GM21825 (cell line): ENCODE measurements around the gene HLF.
"Not testable (repeated sequence)": the region's sequence is repeated elsewhere in the genome, so short reads cannot be mapped to it uniquely, and the experiment has no call there.

Experiments used
- ATAC-seq: cut with Tn5 transposase; IDR thresholded peaks from one replicate; pipeline ENCODE4 v1.9.1; 2021; ENCODE audit warnings: mild to moderate bottlenecking, moderate library complexity; ENCODE audit not compliant: unreplicated experiment

HLF gene

DNA sequence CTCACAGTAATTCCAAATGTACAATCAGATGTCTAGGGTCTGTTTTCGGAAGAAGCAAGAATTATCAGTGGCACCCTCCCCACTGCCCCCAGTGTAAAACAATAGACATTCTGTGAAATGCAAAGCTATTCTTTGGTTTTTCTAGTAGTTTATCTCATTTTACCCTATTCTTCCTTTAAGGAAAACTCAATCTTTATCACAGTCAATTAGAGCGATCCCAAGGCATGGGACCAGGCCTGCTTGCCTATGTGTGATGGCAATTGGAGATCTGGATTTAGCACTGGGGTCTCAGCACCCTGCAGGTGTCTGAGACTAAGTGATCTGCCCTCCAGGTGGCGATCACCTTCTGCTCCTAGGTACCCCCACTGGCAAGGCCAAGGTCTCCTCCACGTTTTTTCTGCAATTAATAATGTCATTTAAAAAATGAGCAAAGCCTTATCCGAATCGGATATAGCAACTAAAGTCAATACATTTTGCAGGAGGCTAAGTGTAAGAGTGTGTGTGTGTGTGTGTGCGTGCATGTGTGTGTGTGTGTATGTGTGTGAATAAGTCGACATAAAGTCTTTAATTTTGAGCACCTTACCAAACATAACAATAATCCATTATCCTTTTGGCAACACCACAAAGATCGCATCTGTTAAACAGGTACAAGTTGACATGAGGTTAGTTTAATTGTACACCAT is 59.7 kb downstream of the HLF start:
- ATAC-seq, result no peak

DNA sequence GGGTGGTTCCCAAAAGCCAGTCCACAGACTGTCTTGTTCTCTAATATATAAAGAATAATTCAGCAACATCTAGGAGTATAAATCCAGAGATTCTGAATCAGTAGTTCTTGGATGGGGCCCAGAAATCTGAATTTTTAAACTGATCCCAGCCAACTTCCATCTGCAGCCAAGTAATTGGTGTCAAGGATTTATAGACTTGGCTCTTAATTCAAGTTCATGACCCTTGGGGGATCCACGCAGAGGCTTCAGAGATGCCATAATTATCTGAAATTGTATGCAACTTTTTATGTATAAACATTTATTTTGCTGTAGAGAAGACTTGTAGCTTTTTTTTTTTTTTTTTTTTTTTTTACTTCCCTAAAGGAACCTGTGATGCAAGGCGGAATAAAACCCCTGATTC is 60.6 kb downstream of the HLF start:
- ATAC-seq, result no peak

DNA sequence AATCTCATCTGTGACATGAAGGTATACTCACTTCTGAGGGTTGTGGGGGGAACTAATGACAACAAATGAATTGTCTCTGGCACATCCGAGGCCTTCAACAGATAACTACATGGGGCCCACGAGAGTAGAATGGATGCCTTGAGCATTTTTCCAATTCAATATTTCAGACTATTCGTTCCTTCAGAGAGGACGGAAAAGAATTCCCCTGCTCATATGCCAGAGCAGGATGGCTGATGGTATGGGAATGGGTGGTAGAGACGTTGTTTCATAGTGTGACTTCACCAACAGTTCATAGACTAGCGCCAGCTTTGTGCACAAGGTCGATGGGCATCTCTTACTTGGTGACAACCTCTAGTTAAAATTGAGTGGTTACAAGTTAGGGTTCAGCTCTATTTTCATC is 61.3 kb downstream of the HLF start:
- no peak for ATAC-seq

DNA sequence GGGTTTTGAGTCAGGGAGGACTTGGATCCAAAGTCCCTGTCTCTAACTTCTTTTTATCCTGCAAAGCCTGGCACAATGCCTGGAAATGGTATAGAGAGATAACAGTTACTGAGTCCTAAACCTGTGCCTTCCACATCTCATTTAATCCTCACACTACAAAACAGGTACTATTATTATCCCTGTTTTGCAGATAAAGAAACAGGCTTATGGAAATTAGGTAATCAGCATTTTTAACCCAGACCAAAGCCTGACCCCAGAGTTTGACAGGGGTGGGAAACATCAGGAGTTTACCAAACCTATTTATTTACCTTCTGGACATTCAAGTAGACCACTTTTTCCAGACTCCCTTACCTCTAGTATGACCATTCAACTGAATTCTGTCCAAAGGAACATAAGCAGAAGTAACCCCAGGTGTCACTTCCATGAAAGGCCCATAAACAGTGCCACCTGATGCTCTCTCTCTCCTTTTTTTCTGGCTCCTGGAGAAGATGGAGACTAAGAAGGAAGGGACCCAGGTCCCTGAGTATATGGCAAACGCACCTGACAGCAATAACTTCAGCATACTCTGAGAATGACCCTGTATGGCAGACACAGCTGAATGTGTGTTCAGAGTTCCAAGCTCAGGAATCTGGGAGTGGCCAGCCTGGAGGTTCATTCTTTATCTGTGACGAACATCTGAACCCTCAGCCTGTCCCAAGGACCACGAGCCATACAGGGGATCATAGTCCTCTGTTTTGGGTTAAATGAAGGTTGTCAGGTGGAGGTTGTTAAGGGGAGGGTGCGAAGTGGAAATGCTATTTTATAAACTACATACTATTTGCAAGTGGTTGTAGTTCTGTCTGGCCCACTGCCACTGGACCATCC is 62.7 kb downstream of the HLF start:
- ATAC-seq, result no peak

DNA sequence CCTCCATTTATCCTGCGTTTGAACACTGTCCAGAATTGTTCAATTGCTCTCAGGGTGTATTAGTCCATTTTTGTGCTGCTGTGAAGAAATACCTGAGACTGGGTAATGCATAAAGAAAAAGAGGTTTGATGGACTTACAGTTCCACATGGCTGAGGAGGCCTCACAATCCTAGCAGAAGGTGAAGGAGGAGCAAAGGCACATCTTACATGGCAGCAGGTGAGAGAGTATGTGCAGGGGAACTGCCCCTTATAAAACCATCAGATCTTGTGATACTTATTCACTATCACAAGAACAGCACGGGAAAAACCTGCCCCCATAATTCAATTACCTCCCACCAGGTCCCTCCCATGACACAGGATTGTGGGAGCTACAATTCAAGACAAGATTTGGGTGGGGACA is 63.8 kb downstream of the HLF start:
- ATAC-seq, result not testable (repeated sequence)

DNA sequence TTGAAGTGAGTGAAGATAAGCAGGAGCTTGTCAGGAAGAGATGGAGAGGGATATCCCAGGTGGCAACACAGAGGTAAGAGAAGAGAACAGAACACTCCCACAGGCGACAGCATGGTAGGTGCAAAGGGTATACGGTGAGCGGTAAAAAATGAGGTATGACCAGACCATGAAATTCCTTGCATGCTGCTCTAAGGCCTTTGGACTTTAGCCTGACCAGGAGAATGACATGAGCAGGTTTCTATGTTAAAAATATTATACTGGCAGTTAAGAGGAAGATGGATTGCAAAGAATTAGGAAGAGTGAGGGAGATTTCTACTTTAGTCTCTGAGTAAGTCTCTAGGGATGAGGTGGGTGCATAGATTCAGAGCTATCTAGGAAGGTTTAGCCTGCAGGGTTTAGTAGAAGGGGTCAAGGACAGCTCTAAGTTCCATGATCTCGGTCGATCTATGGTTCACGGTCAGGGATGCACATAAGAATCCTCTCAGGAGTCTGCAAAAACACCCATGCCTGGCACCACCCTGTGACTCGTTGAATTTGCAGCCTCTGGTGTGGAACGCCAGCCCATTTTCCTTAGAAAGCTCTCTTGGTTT is 65.7 kb downstream of the HLF start:
- ATAC-seq, result no peak

DNA sequence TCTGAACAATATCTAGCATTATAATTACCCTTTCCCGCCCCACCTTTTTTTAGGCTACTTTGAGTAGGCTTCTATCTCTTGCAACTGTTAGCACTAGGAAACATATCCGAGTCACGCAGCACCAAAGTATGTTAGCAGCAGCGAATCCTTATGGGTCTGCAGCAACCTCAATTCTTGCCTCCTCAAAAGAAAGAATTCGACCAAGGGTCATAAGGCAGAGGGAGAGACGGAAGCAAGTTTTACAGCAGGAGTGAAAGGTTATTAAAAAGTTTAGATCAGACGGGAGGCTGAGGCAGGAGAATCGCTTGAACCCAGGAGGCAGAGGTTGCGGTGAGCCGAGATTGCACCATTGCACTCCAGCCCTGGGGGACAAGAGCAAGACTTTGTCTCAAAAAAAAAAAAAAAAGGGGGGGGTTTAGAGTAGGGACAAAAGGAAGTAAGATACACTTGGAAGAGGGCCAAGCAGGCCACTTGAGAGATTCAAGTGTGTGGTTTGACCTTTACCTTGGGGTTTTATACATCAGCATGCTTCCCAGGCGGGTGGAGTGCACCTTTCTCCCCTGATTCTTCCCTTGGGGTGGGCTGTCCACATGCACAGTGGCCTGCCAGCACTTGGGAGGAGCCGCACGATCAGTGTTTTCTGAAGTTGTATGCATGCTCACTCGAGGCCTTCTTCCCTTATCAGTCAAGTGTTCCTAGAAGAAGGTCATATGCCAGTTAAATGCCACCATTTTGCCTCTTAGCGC is 67.7 kb downstream of the HLF start:
- no peak for ATAC-seq

DNA sequence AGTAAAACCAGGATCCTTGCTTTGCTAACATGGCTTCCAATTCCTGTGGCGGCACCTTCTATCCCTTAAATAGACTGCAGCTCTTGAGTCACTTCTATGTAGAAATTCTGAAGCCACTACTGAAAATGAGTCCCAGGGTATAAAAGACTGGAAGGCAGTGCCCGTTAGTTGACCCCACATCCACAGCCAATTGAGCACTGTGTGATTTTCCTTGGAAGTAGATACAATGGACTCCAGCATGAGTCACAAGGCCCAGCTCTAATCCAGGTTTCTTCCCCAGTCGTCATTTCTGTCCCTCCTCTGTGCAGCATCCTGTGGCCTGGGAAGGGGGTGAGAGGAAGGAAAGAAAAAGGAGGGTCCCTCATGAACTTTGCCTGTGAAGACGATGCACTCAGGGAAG is 69.5 kb downstream of the HLF start:
- ATAC-seq, result no peak

DNA sequence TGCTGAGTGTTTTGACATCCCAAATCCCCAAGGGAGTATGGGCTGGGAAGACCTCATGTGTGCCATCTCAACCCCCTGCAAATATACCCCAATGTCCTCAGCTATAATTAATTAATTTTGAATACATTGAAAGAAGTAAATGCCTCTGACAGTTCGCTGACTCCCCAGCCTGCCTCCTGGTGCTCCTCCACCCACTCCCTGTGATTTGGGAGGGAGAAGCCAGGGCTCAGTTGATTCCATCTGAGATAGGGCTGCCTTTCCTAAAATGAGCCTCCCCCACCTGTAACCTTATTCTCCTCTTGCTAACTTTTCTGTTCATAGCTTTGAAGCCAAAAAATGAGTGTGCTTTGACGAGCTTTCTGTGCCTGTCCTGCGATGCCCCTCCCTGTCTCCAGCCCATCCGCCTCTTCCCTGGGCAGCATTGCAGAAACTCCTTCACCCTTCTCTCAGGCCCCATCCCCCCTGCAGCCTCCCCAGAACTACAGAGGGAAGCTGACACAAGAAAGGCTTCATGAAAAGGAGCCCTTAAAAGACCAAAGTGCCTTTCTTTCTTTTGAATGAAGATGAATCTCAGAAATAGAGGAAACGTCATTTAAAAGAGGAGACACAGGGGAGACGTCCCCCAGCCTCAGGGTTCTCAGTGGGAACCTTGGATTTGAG is 70.3 kb downstream of the HLF start:
- no peak for ATAC-seq

DNA sequence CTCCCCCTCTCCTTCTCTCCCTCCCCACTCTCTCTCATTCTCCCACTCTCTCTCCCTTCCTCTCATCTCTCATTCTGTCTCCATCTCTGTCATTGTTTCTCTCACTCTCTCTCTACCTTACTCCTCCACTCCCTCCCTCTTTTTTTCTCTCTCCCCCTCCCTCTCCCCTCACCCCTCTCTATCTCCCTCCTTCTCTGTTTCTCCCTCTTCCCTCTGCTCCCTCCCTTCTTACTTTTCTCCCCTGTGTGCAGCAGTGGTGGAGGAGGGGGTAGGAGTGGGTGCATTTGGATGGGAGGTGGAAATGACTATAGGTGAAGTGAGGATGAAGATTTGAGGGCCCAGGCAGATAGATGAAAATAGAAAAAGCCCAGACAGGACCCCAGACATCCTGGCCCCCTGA is 70.9 kb downstream of the HLF start:
- ATAC-seq, result no peak

DNA sequence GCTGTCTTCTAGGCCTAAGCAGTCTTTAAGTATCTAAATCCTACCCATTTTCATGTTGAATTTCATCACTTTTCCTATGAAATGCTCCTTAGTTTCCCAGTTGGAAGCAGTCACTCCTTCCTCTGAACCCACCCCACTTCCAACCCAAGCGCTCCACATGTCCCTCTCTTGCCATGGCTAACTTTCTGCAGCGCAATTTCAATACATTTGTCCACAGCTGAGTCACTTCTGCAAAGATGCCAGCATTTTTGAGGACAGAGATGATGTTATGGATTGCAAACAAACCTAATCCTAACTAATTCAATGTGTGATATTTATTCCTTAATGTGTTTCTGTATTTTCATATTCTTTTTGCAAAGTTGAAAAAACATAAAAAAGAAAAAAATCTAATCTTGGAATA is 71.7 kb downstream of the HLF start:
- ATAC-seq, result no peak

DNA sequence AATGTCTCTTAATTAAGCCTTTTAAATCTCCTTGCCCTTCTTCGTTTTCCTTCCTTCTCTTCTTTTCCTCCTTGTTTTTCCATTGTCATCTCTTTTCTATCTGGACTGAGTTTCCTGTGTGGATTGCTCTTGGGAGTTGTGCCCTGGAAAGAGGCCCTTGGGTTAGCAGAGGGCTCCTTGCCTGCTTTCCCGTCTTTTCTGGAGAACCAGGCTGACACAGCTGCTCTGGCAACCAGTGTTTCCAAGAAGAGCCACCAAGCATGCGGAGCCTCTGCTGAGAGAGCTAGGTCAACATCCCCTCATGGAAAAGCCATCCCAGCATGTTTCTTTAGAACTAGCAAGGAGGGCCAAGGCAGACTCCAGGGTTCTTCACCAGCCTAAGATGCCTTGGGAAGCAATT is 75.4 kb downstream of the HLF start:
- no peak for ATAC-seq

DNA sequence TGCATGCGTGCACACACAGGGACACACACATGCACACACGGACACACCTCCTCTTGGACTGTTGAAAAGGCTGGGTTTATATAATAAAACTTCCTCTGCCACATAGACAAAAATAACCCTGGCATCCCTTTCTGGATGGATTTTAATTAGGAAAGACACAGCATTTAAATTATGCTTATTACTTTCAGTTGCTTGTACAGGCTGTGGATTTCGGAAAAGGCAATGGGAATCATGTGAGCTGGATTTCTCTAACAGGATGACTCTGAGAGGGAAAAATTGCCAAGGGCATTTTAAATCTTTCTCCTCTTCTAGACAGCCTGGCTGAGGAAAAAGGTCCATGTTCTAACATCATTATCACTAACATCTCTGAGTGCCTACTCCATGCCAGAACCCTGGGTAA is 75.9 kb downstream of the HLF start:
- ATAC-seq, result no peak

DNA sequence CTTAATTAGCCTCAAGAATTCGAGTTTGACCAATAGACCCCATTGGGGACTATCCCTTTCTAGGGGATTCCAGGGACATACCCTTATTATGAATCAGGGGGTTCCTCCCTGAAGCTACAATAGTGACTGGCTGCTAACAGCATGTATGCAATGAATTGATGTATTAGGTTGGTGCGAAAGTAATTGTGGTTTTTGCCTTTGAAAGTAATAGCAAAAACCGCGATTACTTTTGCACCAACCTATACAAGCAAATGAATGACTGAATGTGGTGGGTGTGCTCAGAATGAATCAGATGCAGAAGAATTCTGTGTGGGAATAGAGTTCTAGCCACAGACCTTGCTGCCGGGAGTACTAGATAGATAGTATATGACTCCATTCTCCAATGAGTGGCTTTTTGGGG is 76.7 kb downstream of the HLF start:
- ATAC-seq, result no peak

DNA sequence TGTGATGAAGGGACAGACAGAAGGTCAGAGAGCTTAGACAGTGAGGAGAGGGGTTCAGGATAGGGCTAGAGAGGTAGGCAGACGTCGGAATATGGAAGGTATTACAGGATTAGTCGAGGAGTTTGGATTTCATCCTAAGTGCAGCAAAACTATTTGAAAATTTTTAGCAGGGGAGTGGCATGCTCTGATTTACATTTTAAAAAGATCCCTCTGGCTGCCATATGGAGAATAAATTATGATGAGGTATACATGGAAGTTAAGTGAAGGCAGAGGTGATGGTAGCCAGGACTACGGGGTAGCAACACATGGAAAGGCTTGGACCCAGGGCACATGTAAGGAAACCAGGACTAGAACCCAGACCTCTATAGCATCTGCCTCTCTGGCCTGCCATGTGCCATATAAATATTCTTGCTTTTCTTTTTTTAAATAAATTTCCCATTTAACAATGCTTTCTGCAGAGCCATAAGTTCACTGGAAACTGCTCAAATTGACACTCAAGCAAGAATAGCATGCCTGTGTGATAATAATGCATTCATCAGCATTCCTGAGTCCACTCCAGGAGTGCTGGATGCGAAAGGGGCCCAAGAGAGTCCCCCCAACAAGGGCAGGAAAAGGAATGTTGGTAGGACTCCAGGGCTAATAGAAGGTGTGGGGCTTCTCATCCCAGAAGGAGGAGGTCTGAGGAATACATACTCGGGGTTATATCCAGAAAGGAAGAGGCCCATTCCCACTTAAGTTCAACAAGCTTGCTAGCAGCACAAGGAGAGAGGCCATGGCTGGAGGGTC is 78.2 kb downstream of the HLF start:
- no peak for ATAC-seq

DNA sequence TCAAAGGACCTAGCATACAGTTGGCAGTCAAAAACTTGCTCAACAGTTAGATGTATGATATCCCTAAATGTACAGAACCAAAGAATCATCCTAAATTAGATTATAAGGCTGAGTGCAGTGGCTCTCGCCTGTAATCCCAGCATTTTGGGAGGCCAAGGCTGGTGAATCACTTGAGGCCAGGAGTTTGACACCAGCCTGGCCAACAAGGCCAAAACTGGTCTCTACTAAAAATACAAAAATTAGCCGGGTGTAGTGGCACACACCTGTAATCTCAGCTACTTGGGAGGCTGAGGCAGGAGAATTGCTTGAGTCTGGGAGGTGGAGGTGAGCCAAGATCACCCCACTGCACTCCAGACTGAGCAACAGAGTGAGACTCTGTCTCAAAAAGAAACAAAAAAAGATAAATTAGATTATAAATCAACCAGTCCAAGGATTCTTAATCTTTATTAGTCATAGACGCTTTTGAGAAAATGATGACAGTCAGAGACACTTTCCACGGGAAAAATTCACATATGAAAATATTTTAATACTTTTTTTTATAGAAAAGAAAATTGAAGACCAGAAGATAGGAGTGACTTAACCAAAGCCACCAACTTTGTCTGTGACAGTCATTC is 79.2 kb downstream of the HLF start:
- ATAC-seq, result no peak

DNA sequence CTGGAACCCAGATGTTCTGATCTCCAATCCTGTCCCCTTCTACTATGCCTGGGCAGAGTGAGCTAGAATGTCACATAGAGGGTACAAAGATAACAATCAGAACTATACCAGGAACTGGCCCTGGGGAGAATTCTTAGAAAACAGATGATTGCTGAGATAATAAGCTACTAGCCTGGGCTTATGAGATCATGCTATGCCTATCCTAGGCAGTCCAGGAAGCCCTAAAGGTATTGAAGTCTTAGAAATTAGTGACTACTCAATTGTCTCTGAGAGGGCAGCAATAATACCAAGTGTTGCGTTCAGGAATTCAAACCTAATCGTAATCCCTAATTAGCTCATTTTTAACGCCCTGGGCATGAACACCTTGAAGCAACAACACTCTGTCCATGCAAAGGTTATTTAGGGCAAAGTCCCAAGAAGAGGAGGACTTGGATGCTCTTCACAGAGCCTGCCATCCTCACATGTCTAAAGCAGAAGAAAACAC is 79.8 kb downstream of the HLF start:
- no peak for ATAC-seq

DNA sequence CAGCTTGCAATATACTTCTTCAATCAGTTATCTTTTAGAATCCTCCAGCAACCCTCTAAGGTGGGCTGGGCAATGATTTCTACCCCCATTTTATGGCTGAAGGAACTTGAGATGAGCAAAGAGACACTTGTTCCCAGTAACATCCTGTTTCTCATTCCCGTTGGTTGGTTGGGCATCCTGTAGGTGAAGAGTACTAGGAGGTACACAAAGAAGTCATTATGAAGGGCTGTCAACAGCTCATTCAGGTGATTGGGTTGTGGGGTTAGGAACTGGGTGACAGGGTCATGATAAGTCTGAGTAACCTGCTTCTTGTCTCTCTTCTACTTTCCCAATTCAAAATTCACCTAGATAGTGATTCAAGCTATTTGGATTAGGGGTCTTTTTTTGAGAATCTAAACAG is 80.4 kb downstream of the HLF start:
- no peak for ATAC-seq

DNA sequence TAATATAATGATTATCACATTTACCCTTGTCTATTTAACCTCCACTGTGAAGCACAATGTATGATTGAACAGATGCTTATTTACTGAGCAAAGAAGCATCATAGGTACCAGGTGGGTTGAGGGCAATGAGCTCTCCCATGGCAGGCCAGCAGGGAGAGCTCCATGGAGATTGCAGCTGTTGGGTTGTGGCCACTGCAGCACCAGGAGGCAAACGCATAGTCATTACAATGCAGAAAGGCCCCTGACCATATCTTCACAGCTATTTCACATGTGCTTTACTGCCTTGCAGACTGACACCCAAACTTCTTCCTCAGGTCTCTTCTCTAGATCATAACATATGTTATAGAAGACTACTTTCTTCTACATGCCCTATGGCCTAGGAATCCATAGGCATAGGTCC is 81.9 kb downstream of the HLF start:
- ATAC-seq, result no peak

DNA sequence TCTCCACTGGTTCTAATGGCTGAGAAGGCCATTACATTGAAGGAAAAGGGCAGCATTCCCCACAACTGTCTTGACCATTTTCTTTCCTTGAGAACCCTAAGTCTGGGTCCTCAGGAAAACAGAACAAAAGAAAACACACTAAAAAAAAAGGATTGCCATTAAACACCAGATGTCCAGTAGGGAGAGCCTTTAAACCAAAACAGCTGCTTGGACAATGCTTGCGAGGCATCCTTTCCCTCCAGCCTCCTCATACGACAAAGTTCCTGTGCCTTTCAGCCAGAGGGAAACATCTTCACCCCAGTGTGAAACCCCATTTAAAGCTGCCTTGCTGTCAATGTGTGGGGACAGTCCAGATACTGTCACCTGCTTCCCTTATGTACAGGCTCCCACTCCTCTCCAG is 82.6 kb downstream of the HLF start:
- no peak for ATAC-seq
